G401 (cell line): ENCODE data around the gene NCKAP5. TPM values are rescaled to one million over a fixed set of nuclear protein-coding genes. Genes with fewer than 3 reads are reported as not detected.
A peak's percentile ranks its signal among the peaks of the same experiment; 100 is the strongest.

Source experiments
- DNase-seq: peaks from one replicate; pipeline ENCODE4 v3.0.0-alpha.2; 2015; ENCODE audit warnings: low spot score
- in situ Hi-C: cut with HindIII; loops from 2 replicates; pipeline ENCODE4 v1.10.0; 2016; ENCODE audit warnings: low sequenced_read_pairs, mixed read lengths
- total RNA-seq: library from RNA; depleted of rRNA; stranded (reverse); fragments of >200 nt; shearing (Covaris generic); gene quantifications from 2 replicates; pipeline ENCODE4 v1.2.3, GENCODE V29; 2014

Gene NCKAP5
- total RNA-seq, 1 experiment from 2014 or later: not detected

- DNase-seq: no peak
- in situ Hi-C loops: no loop called here
Observed at GRCh38 chr2:132754867-132755472, 813.3 kb downstream of the NCKAP5 start.

- DNase-seq: peak; percentile 15
- in situ Hi-C loops: no loop called here
Observed at GRCh38 chr2:132754392-132754791, 813.9 kb downstream of the NCKAP5 start.

DNA sequence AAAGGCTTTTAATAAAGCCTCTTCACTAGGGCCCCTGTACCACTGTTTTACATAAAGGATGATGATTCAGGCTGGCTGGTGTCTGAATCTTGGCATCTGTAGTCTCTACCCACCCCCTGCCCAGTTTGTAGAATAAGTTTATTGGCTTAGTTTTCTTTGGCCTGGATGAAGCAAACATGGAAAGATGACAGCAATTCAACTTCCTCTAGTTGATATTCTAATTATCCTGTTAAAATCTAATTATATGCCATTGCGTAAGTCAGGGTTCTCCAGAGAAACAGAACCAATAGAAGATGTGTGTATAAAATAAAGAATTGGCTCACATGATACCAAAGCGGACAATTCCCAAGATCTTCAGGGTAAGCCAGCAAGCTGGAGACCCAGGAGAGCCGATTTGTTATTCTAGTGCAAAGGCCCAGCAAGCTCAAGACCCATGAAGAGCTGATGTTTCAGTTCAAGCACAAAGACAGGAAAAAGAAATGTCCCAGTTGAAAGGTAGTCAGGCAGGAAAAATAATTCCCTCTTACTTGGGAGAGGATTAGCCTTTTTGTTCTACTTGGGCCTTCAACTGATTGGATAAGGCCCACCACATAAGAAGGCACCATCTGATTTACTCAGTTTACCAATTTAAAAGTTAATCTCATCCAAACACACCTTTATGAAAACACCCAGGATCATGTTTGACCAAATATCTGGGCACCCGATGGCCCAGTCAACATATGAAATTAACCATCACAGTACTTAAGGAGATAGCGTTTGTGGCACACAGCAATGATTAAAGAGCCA, 815.6 kb downstream of the NCKAP5 start:
- DNase-seq: peak; percentile 7
- in situ Hi-C loops: no loop called here

GRCh38 chr2:132751836-132752235, 816.4 kb downstream of the NCKAP5 start:
- in situ Hi-C loops: no loop called here
- no peak for DNase-seq

GRCh38 chr2:132750606-132751005, 817.7 kb downstream of the NCKAP5 start:
- in situ Hi-C loops: no loop called here
- no peak for DNase-seq

DNA sequence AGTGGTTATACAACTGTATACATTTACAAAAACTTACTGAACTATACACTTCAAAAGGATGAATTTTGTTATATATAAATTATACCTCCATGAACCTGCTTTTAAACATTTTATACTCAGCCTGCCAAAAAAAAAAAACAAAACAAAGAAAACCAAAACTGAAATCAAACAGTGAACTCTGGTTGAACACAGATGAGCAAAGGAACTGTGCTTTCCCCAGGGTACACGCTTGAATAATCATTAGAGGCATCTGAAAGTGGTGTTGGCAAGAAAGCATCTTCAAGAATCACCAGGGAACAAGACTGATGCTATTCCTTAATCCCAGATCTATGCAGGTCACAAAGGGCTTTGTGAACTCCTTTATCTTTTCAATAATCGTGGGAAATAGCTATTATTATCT, 821.2 kb downstream of the NCKAP5 start:
- in situ Hi-C loops: no loop called here
- DNase-seq: no peak

DNA sequence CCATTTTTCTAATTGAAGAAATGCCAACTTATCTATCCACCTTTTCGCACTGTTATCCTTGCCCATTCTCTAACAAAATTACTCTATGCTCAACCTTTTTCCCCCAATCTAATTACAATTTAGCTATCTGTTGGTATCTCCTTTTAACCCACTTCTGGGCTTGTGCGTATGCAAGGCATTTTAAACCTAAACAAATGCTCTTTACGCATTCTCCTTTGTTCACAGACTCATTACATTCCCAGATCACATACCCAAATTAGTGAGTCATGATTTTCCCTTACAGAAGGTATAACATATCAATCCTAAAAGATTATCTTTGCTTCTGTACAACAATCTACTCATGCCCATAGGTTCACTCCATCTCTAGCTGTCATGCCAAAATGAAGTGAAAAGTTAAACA, 826.5 kb downstream of the NCKAP5 start:
- in situ Hi-C loops: no loop called here
- DNase-seq: no peak

GRCh38 chr2:132740081-132740720, 828.1 kb downstream of the NCKAP5 start:
- no peak for DNase-seq
- in situ Hi-C loops: no loop called here

- in situ Hi-C loops: no loop called here
- DNase-seq: no peak
Observed at GRCh38 chr2:132738223-132738622, 830.0 kb downstream of the NCKAP5 start.

GRCh38 chr2:132736059-132736458, 832.2 kb downstream of the NCKAP5 start:
- no peak for DNase-seq
- in situ Hi-C loops: no loop called here

DNA sequence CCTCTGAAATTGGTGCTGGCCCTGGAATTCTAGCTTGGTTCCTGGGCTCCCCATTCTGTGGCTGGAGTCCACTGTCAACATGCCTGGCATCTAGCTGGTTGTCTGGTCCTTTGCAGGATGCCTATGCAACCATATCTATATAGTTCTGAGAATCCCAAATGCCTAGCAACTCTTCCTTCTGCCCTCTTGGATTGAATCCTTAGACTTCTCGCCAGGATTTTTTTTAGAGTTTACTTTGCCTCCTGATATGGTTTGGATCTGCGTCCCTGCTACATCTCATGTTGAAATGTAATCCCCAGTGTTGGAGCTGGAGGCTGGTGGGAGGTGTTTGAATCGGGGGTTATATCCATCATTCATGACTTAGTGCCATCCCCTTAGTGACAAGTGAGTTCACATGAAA, 833.3 kb downstream of the NCKAP5 start:
- in situ Hi-C loops: no loop called here
- no peak for DNase-seq

DNA sequence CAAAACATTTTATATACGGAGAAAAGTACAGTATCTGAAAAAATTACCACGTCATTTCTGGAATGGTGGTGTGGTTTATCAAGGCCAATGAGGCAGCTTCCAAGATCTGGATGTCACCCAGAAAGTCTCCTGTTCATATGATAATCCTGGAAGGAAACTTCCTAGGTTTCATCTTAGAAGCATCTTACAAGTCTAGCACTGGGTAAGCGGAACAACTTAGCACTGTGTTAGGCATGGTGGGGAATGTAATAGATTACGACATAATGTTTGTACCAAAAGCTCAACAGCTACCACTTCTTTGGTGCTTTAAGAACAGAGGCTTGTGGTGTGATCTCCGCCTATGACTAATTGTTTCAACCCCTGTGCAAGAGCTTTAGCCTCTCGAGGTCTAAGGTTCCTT, 835.2 kb downstream of the NCKAP5 start:
- in situ Hi-C loops: no loop called here
- DNase-seq: no peak

DNA sequence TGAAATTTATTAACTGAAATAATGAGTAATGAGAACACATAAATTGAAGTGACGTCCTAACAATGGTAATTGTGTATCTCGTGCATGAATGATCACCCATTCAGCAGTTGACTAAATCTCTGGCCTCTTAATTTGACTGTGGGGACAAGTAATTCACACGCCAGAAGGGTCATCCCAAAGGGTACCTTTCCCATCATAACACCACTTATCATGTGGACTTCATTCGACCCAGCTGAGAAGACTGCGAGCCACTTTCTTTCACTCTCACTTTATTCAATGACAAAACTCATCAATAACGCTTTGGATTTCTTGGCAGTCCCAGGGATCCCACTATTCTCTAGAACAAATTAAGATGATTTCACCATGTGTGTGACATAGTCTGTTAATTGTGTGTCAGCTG, 835.6 kb downstream of the NCKAP5 start:
- in situ Hi-C loops: no loop called here
- no peak for DNase-seq

DNA sequence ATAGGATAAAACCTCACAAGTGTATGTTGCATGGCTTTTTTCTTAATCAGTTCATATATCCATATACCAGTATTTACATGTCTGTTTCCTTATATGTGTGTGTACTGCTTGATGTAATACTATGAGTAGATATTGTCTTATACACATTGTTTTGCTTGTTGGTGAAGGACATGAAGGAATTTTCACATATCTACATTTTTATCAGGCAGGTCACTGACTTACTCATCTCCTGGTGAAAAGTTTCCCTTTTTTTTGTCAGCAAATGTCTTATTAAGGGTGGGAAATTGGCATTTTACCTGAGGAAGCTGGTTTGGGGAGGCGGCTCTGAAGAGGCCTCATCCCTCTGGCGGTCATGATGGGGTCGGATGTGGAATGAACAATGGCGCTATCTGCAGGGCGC, 836.8 kb downstream of the NCKAP5 start:
- DNase-seq: no peak
- in situ Hi-C loops: no loop called here

DNA sequence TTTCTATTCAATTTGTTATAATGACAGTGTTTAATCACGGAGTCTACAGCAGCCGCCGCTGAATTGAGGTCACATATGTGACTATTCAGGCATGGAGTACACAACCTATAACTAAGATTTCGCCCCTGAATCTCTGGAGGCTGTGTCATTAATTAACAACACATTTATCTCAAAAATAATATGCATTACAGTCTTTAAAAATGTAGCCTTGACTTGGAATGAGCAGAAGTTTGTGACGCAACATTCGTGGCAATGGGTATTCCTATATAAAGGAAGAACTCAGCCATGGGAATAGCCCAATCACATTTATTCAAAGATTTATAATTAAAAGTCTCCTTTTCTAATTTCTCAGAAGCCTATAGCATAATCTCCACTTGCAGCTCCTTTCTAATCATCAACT, 837.7 kb downstream of the NCKAP5 start:
- in situ Hi-C loops: no loop called here
- DNase-seq: no peak

- in situ Hi-C loops: no loop called here
- no peak for DNase-seq
Observed at GRCh38 chr2:132729522-132729921, 838.7 kb downstream of the NCKAP5 start.

GRCh38 chr2:132726155-132726554, 842.1 kb downstream of the NCKAP5 start:
- in situ Hi-C loops: no loop called here
- DNase-seq: no peak

GRCh38 chr2:132725748-132726147, 842.5 kb downstream of the NCKAP5 start:
- DNase-seq: no peak
- in situ Hi-C loops: no loop called here

DNA sequence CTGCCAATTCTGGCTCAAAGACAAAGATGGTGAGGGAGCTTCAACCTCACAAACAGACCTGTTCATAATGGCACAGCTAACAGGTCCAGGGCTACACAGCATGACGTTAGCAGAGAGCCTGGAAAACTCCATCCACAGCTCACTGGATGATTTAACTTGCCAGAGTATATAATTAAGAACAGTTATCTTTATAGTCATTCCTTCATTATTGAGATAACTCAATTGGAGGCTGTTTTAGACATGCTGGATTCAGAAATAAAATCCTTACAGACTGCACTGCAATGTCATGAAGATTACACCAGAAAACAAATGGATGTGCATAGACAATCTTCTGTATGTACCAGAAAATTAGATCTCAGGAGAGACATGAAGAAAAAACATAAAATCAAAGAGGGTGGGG, 843.1 kb downstream of the NCKAP5 start:
- in situ Hi-C loops: no loop called here
- no peak for DNase-seq

- in situ Hi-C loops: no loop called here
Observed at GRCh38 chr2:132721938-132722337, 846.3 kb downstream of the NCKAP5 start.

DNA sequence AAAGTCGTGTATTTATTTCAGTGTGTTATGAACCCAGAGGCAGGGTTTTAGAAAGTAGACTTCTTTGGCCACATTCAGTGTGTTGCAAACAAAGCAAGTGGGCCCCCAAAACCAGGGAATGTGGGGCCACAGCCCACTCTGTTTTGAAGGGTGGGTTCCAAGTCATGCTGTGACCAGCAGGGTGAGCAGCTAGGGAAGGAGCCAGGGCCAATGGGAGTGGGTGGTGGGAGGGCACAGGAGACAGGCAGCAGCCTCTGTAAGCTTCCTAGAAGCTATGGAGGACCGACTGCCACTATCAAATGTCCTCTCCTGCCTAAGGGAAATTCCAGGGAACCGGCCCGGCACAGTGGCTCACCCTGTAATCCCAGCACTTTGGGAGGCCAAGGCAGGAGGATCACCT, 847.9 kb downstream of the NCKAP5 start:
- in situ Hi-C loops: no loop called here
- no peak for DNase-seq

More at GRCh38 chr2:132721938-132722337, 846.3 kb downstream of the NCKAP5 start:
- no peak for DNase-seq
